ENCODE data around the gene OTOG.

Gene OTOG

GRCh38 chr11:17598700-17599459 lies 51.8 kb downstream of the OTOG start:
- DNase-seq (ENCODE audit: low read depth, low spot score) = no peak

GRCh38 chr11:17599460-17599925 lies 52.4 kb downstream of the OTOG start:
- DNase-seq (ENCODE audit: low read depth, low spot score) = no peak

More at GRCh38 chr11:17598700-17599459, 51.8 kb downstream of the OTOG start:
- no peak overlapping the region for H3K27ac ChIP-seq

GRCh38 chr11:17600316-17601255 lies 53.5 kb downstream of the OTOG start:
- DNase-seq (ENCODE audit: low read depth, low spot score) = no peak
- no peak overlapping the region for H3K27ac ChIP-seq

More at GRCh38 chr11:17599460-17599925, 52.4 kb downstream of the OTOG start:
- no peak overlapping the region for H3K27ac ChIP-seq

- no peak overlapping the region for H3K27ac ChIP-seq
- no peak for DNase-seq (ENCODE audit: low read depth, low spot score)
Measured at GRCh38 chr11:17601256-17601671, 54.2 kb downstream of the OTOG start.

GRCh38 chr11:17601676-17602075 lies 54.6 kb downstream of the OTOG start:
- no peak for DNase-seq (ENCODE audit: low read depth, low spot score)
- H3K27ac ChIP-seq = no peak overlapping the region

GRCh38 chr11:17602105-17603001 lies 55.3 kb downstream of the OTOG start:
- H3K27ac ChIP-seq = no peak overlapping the region
- DNase-seq (ENCODE audit: low read depth, low spot score) = no peak

GRCh38 chr11:17603056-17603825 lies 56.2 kb downstream of the OTOG start:
- no peak overlapping the region for H3K27ac ChIP-seq
- DNase-seq (ENCODE audit: low read depth, low spot score) = no peak

GRCh38 chr11:17604201-17604914 lies 57.3 kb downstream of the OTOG start:
- no peak for DNase-seq (ENCODE audit: low read depth, low spot score)

GRCh38 chr11:17604915-17605233 lies 57.8 kb downstream of the OTOG start:
- DNase-seq (ENCODE audit: low read depth, low spot score) = no peak

More at GRCh38 chr11:17604201-17604914, 57.3 kb downstream of the OTOG start:
- no peak overlapping the region for H3K27ac ChIP-seq

GRCh38 chr11:17605651-17606122 lies 58.6 kb downstream of the OTOG start:
- H3K27ac ChIP-seq = no peak overlapping the region
- DNase-seq (ENCODE audit: low read depth, low spot score) = no peak

More at GRCh38 chr11:17604915-17605233, 57.8 kb downstream of the OTOG start:
- H3K27ac ChIP-seq = no peak overlapping the region

- no peak overlapping the region for H3K27ac ChIP-seq
- DNase-seq (ENCODE audit: low read depth, low spot score) = no peak
Measured at GRCh38 chr11:17606233-17607082, 59.4 kb downstream of the OTOG start.

GRCh38 chr11:17607083-17607429 lies 60.0 kb downstream of the OTOG start:
- H3K27ac ChIP-seq = no peak overlapping the region
- DNase-seq (ENCODE audit: low read depth, low spot score) = no peak

GRCh38 chr11:17607591-17608570 lies 60.8 kb downstream of the OTOG start:
- DNase-seq (ENCODE audit: low read depth, low spot score) = no peak
- no peak overlapping the region for H3K27ac ChIP-seq

GRCh38 chr11:17608821-17609220 lies 61.8 kb downstream of the OTOG start:
- no peak for DNase-seq (ENCODE audit: low read depth, low spot score)
- H3K27ac ChIP-seq = no peak overlapping the region

GRCh38 chr11:17609291-17610084 lies 62.4 kb downstream of the OTOG start:
- no peak overlapping the region for H3K27ac ChIP-seq
- DNase-seq (ENCODE audit: low read depth, low spot score) = no peak

Data from epithelial cell of prostate (primary cell).